ENCODE measurements around the gene TCP11.

DNA sequence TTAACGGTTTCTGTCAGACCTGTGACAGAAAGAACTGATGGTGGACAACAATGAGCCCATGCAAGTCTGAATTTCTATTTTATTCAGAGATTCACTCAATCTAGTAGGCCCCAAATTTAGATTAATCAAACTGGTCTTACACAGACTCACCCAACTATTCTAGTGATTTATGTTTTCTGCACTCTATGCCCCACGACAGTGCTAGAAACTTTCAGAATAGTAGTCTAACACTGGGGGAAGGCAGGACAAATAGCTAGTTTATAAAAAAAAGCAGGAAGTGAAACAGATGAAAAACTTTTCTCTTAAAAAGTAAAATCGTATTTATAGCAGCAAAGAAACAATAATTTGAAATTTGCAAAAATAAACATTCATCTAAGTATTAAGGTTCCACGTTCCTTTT lies 5.0 kb downstream of the TCP11 start:
- TF ChIP-seq, protein P1, sequence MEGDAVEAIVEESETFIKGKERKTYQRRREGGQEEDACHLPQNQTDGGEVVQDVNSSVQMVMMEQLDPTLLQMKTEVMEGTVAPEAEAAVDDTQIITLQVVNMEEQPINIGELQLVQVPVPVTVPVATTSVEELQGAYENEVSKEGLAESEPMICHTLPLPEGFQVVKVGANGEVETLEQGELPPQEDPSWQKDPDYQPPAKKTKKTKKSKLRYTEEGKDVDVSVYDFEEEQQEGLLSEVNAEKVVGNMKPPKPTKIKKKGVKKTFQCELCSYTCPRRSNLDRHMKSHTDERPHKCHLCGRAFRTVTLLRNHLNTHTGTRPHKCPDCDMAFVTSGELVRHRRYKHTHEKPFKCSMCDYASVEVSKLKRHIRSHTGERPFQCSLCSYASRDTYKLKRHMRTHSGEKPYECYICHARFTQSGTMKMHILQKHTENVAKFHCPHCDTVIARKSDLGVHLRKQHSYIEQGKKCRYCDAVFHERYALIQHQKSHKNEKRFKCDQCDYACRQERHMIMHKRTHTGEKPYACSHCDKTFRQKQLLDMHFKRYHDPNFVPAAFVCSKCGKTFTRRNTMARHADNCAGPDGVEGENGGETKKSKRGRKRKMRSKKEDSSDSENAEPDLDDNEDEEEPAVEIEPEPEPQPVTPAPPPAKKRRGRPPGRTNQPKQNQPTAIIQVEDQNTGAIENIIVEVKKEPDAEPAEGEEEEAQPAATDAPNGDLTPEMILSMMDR (IDR thresholded peaks at IDR 0.05) = no peak
- no peak for TF ChIP-seq POLR2A (IDR thresholded peaks at IDR 0.05)
